ENCODE data around the gene SLC6A20.

DNA sequence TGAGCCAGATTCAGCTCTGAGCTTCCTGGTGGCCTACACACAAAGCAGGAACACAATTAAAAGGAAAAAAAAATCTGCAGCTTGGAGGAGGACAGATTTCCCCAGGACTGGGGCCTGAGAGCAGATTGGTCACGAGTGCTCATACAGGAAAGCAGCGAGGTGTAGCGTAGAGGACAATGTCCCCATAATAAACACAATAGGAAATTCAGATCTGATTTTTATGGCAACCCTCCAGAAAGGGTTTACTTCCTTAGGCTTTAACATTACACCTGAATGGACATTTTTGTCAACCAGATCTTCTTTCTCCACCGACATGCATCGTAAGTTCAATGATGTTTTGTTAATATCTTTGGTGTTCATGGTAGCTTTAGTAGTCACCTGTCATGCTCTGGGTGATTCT is 23.3 kb downstream of the SLC6A20 start:
- TF ChIP-seq EZH2 (IDR thresholded peaks at IDR 0.05) (no peak), POLR2AphosphoS5 (IDR thresholded peaks at IDR 0.05; ENCODE audit: borderline replicate concordance, low read depth, low read length) (no peak), FOXP2 (optimal IDR thresholded peaks at IDR 0.05; ENCODE audit: control extremely low read depth, extremely low read length, insufficient read depth) (no peak)
